ENCODE results near the gene LRRC8C. TPM values are rescaled to one million over a fixed set of nuclear protein-coding genes. Genes with fewer than 3 reads are reported as not detected.
A peak's percentile ranks its signal among the peaks of the same experiment; 100 is the strongest.

The LRRC8C gene
- total and polyA plus RNA-seq, 10 of the 15 experiments (the other 5 are each of a cell fraction or from before 2014, with no cell fraction given): 2.3 to 16.3 (median 10.8) TPM

- no peak for TF ChIP-seq STAT3 (IDR thresholded peaks at IDR 0.05; ENCODE audit: low read depth, low read length)
- TF ChIP-seq CTCF (IDR thresholded peaks at IDR 0.05 in 2 of 3, conservative IDR thresholded peaks at IDR 0.05 in 1 of 3; ENCODE audit: control insufficient read depth in 2 of 3, extremely low read depth in 1 of 3, insufficient read depth in 1 of 3, low read depth in 3 of 3, low read length in 3 of 3): no peak
- TF ChIP-seq MXI1 (IDR thresholded peaks at IDR 0.05; ENCODE audit: low read depth, low read length): no peak
These were observed 130.7 kb downstream of the LRRC8C start (continued) for GRCh38 chr1:89763649-89763986.

GRCh38 chr1:89765774-89766173 lies 132.9 kb downstream of the LRRC8C start:
- BruUV-seq (replicated peaks): no TSS peak

More at GRCh38 chr1:89765774-89766173, 132.9 kb downstream of the LRRC8C start:
- no peaks in the 10 kb centered on the region; a peak in 1 of 4 replicates for H3K27me3 ChIP-seq (replicated peaks in 1 of 2; ENCODE audit: control insufficient read depth in 2 of 2, insufficient read depth in 2 of 2, low read length in 1 of 2)
- intact Hi-C loops (cut with micrococcal nuclease; ENCODE audit: unreplicated experiment): no loop called here
- 0% methylated on average over 1 of the region's 1 CpG for WGBS (ENCODE audit: insufficient coverage, insufficient replicate concordance, low lambda C conversion rate, missing lambda C conversion rate)
- H4K20me1 ChIP-seq (ENCODE audit: control insufficient read depth, insufficient read depth): no peaks in the 10 kb centered on the region
- in situ Hi-C loops (cut with MboI): loop anchor here (10.0 kb wide), 1 partner anchor 281 kb away; no protein-coding TSS in a partner anchor
- no peak overlapping the region for H3K4me3 ChIP-seq
- RAD21 ChIA-PET (ENCODE audit: unreplicated experiment): interaction anchor here (1.8 to 16.6 kb wide), 5 partner anchors 16 to 281 kb away, joined by 6 to 302 read pairs (median 37); partner anchors contain the start of gene LRRC8C
- H3K9ac ChIP-seq (ENCODE audit: control insufficient read depth, insufficient read depth, low read length): no peak overlapping the region
- peaks cover 5% of the 10 kb centered on the region; the same call in 1 of the 2 replicates for H3K4me1 ChIP-seq (ENCODE audit: control insufficient read depth, insufficient read depth, low read length)
- no peak overlapping the region for H2AFZ ChIP-seq (ENCODE audit: control insufficient read depth, low read depth, low read length)
- POLR2A ChIA-PET: no interaction called here
- DNase-seq (ENCODE audit: low read depth, low spot score) (no peak), ATAC-seq (no peak), FAIRE-seq (no peak)
- no peak overlapping the region for H3K27ac ChIP-seq (ENCODE audit: control insufficient read depth, insufficient read depth)
- SMC1A ChIA-PET (ENCODE audit: uncharacterized antibody, unreplicated experiment): interaction anchor here (0.6 to 18.1 kb wide), 10 partner anchors 18 to 283 kb away, joined by 3 to 391 read pairs (median 4); partner anchors contain the start of gene LRRC8C
- TF ChIP-seq USF1 (IDR thresholded peaks at IDR 0.05; ENCODE audit: borderline replicate concordance, extremely low read length, insufficient read depth, low read depth, low read length) (peak; percentile 19), ZNF592 (IDR thresholded peaks at IDR 0.05) (no peak)
- no peak overlapping the region for H3K4me2 ChIP-seq (ENCODE audit: control insufficient read depth, insufficient read depth)
- CTCF ChIA-PET: interaction anchor here (0.9 to 15.8 kb wide), 9 partner anchors 16 to 281 kb away, joined by 3 to 369 read pairs (median 29); partner anchors contain the start of gene LRRC8C
- no peaks in the 10 kb centered on the region for H3K79me2 ChIP-seq (ENCODE audit: control insufficient read depth, insufficient read depth, low read length)
- H3K36me3 ChIP-seq (ENCODE audit: control insufficient read depth in 2 of 2, insufficient read depth in 2 of 2, low read length in 1 of 2): no peaks in the 10 kb centered on the region
- no peaks in the 10 kb centered on the region for H3K9me3 ChIP-seq (replicated peaks; ENCODE audit: control insufficient read depth, insufficient read depth, low read length)
